GM12878 (cell line): ENCODE data around the gene RAB23. TPM values are rescaled to one million over a fixed set of nuclear protein-coding genes. Genes with fewer than 3 reads are reported as not detected.

Source experiments
- ATAC-seq: fragments of 200-7000 bp; cut with Tn5 transposase; 3 replicates; pipeline ENCODE4 v1.9.1; 2020; ENCODE audit warnings: mild to moderate bottlenecking, moderate library complexity
- BruUV-seq: library from RNA; stranded (reverse); fragments of 400-500 nt; replicated peaks from 2 replicates; lab custom pipeline; 2021; lab: Mats Ljungman, UMichigan
- CTCF ChIA-PET: fragments of 300-600 bp; sonication (Branson Sonifier 250); formaldehyde crosslinking; extraction: SDS; loops from one replicate; lab custom pipeline; 2021; ENCODE audit warnings: inconsistent platforms; lab: Yijun Ruan, JAX
- POLR2A ChIA-PET: fragments of 350-600 bp; formaldehyde crosslinking; extraction: SDS; loops from one replicate; lab custom pipeline; 2021; ENCODE audit warnings: inconsistent platforms; lab: Charles Lee
- RAD21 ChIA-PET: fragments of 300-600 bp; sonication (Branson Sonifier 250); formaldehyde crosslinking; loops from one replicate; lab custom pipeline; 2023; ENCODE audit warnings: antibody characterized with exemption; ENCODE audit not compliant: unreplicated experiment; lab: Charles Lee
- SMC1A ChIA-PET: fragments of 300-600 bp; sonication (Branson Sonifier 250); formaldehyde crosslinking; loops from one replicate; lab custom pipeline; 2023; ENCODE audit not compliant: unreplicated experiment, uncharacterized antibody; lab: Charles Lee
- DNase-seq: peaks from one replicate; pipeline ENCODE4 v3.0.0-alpha.2; 2011; ENCODE audit warnings: low read depth, low spot score
- FAIRE-seq: peaks from 3 replicates; lab custom pipeline; 2011; peaks lifted over from hg19 to GRCh38; lab: Jason Lieb, UNC
- H2AFZ ChIP-seq: 2 replicates; pipeline ENCODE4 v1.6.0; 2011; ENCODE audit warnings: low read depth, low read length, control low read depth; ENCODE audit not compliant: control insufficient read depth
- H3K27ac ChIP-seq: 2 replicates; pipeline ENCODE4 v1.5.1; 2011; ENCODE audit warnings: control low read depth; ENCODE audit not compliant: control insufficient read depth, insufficient read depth
- H3K27me3 ChIP-seq, 2 experiments: replicated peaks in 1 of 2; 2 replicates each; pipeline versions ENCODE4 v1.6.0 to v1.6.1; 2011; ENCODE audit warnings: low read length in 1 of 2; ENCODE audit not compliant: control insufficient read depth in 2 of 2, insufficient read depth in 2 of 2
- H3K36me3 ChIP-seq, 2 experiments: 2 replicates each; pipeline ENCODE4 v1.5.1; 2011; ENCODE audit warnings: low read length in 1 of 2; ENCODE audit not compliant: control insufficient read depth in 2 of 2, insufficient read depth in 2 of 2
- H3K4me1 ChIP-seq: 2 replicates; pipeline ENCODE4 v1.6.1; 2011; ENCODE audit warnings: mild to moderate bottlenecking, low read length, moderate library complexity, mixed read lengths; ENCODE audit not compliant: control insufficient read depth, insufficient read depth
- H3K4me2 ChIP-seq: 2 replicates; pipeline ENCODE4 v1.6.0; 2011; ENCODE audit warnings: control low read depth; ENCODE audit not compliant: control insufficient read depth, insufficient read depth
- H3K4me3 ChIP-seq: fragments of 200-600 bp; sonication (generic); 2 replicates; pipeline ENCODE4 v1.5.1; 2016
- H3K79me2 ChIP-seq: 2 replicates; pipeline ENCODE4 v1.6.0; 2011; ENCODE audit warnings: low read length; ENCODE audit not compliant: control insufficient read depth, insufficient read depth
- H3K9ac ChIP-seq: 2 replicates; pipeline ENCODE4 v1.8.0; 2011; ENCODE audit warnings: low read length, control low read depth, mixed read lengths; ENCODE audit not compliant: control insufficient read depth, insufficient read depth
- H3K9me3 ChIP-seq: replicated peaks from 3 replicates; pipeline ENCODE4 v1.5.1; 2011; ENCODE audit warnings: mild to moderate bottlenecking, low read length; ENCODE audit not compliant: control insufficient read depth, insufficient read depth
- H4K20me1 ChIP-seq: 2 replicates; pipeline ENCODE4 v1.6.0; 2011; ENCODE audit not compliant: control insufficient read depth, insufficient read depth
- E2F8 ChIP-seq: fragments of 450-650 bp; IDR thresholded peaks from 2 replicates; pipeline ENCODE4 v1.6.1; 2018; ENCODE audit warnings: mild to moderate bottlenecking, low read depth, moderate library complexity; ENCODE audit not compliant: partially characterized antibody
- EGR1 ChIP-seq, 2 experiments: IDR thresholded peaks; 1 replicate in 1 of 2; 2 replicates in 1 of 2; pipeline ENCODE4 v1.6.1; 2011 to 2012; ENCODE audit warnings: low read depth in 2 of 2, low read length in 2 of 2, borderline replicate concordance in 1 of 2, mild to moderate bottlenecking in 1 of 2, moderate library complexity in 1 of 2
- EZH2 ChIP-seq: IDR thresholded peaks from 2 replicates; pipeline ENCODE4 v1.6.1; 2012; ENCODE audit warnings: low read depth, mild to moderate bottlenecking, control low read depth, inconsistent platforms, low read length, borderline replicate concordance; ENCODE audit not compliant: control insufficient read depth
- GATAD2B ChIP-seq: fragments of 450-650 bp; conservative IDR thresholded peaks from 2 replicates; pipeline ENCODE4 v1.6.1; 2017; ENCODE audit warnings: low read depth, mild to moderate bottlenecking, moderate library complexity
- JUNB ChIP-seq: IDR thresholded peaks from 2 replicates; pipeline ENCODE4 v1.6.1; 2016; ENCODE audit warnings: antibody characterized with exemption, mild to moderate bottlenecking
- MTA3 ChIP-seq: IDR thresholded peaks from 2 replicates; pipeline ENCODE4 v1.6.1; 2012; ENCODE audit warnings: low read length, inconsistent platforms, borderline replicate concordance
- SIN3A ChIP-seq: IDR thresholded peaks from 2 replicates; pipeline ENCODE4 v1.6.1; 2012; ENCODE audit warnings: low read depth, low read length, improper control_type of control experiment
- SIX5 ChIP-seq: IDR thresholded peaks from 2 replicates; pipeline ENCODE4 v1.6.1; 2011; ENCODE audit warnings: mild to moderate bottlenecking, low read depth, low read length, moderate library complexity; ENCODE audit not compliant: severe bottlenecking
- SMARCA5 ChIP-seq: fragments of 450-650 bp; IDR thresholded peaks from 2 replicates; pipeline ENCODE4 v1.6.1; 2017; ENCODE audit warnings: mild to moderate bottlenecking
- SPI1 ChIP-seq: IDR thresholded peaks from 2 replicates; pipeline ENCODE4 v1.6.1; 2011; ENCODE audit warnings: low read depth, mild to moderate bottlenecking, low read length, moderate library complexity, borderline replicate concordance; ENCODE audit not compliant: insufficient read depth
- WRNIP1 ChIP-seq: IDR thresholded peaks from 2 replicates; pipeline ENCODE4 v1.6.1; 2011; ENCODE audit warnings: low read depth, low read length, improper control_type of control experiment, borderline replicate concordance
- YBX1 ChIP-seq: fragments of 450-650 bp; IDR thresholded peaks from 2 replicates; pipeline ENCODE4 v1.6.1; 2016; ENCODE audit warnings: antibody characterized with exemption
- ZNF24 ChIP-seq: fragments of 450-650 bp; IDR thresholded peaks from 2 replicates; pipeline ENCODE4 v1.6.1; 2017; ENCODE audit warnings: antibody characterized with exemption, mild to moderate bottlenecking
- WGBS: methylation state at CpG from one replicate; pipeline ENCODE4 v1.1.6; 2016; ENCODE audit warnings: low lambda C conversion rate; ENCODE audit not compliant: insufficient replicate concordance, insufficient coverage; ENCODE audit errors: missing lambda C conversion rate; 5-methylcytosine and 5-hydroxymethylcytosine counted together
- in situ Hi-C: fragments of 300-500 bp; cut with MboI; formaldehyde crosslinking; loops from 9 replicates; pipeline ENCODE4 v1.14.3; 2018; ENCODE audit warnings: mixed read lengths
- intact Hi-C: fragments of 100-400 bp; cut with micrococcal nuclease; formaldehyde crosslinking; loops from one replicate; pipeline ENCODE4 v1.14.2; 2022; ENCODE audit not compliant: unreplicated experiment
- polyA plus RNA-seq, 11 experiments: library from polyadenylated mRNA; depleted of rRNA in 4 of 11; unstranded in 6 of 11; stranded (reverse) in 5 of 11; fragments of >200 nt; fragmentation: Nextera tagmentation in 4 of 11; fragmentation: Illumina TruSeq in 1 of 11; extraction: Ambion mirVana in 4 of 11; extraction: Trizol in 1 of 11; gene quantifications; 1 replicate in 1 of 11; 2 replicates in 10 of 11; pipeline versions ENCODE4 v1.2.1 to v1.2.3, GENCODE V29; 2011 to 2016; ENCODE audit warnings: inconsistent platforms in 2 of 11, missing spikeins in 2 of 11, low read depth in 1 of 11
- total RNA-seq, 4 experiments: library from RNA; depleted of rRNA in 3 of 4; stranded (reverse); fragments of >200 nt in 3 of 4; fragmentation: Illumina TruSeq in 1 of 4; extraction: Trizol in 1 of 4; gene quantifications; 2 replicates each; pipeline versions ENCODE4 v1.2.1 to v1.2.3, GENCODE V29; 2013 to 2021
- TF ChIP-seq, protein P1 (sequence below): IDR thresholded peaks from 2 replicates; pipeline ENCODE4 v1.6.1; 2011; ENCODE audit warnings: mild to moderate bottlenecking, low read depth, low read length, moderate library complexity; ENCODE audit not compliant: insufficient replicate concordance
- TF ChIP-seq, protein P2 (sequence below): fragments of 450-650 bp; formaldehyde crosslinking; IDR thresholded peaks from 2 replicates; pipeline ENCODE4 v1.4.0; 2020; ENCODE audit warnings: mild to moderate bottlenecking, moderate library complexity

The RAB23 gene
- total and polyA plus RNA-seq, 10 of the 15 experiments (the other 5 are each of a cell fraction or from before 2014, with no cell fraction given), result 0.80 to 6.0 (median 3.1) TPM

- Histone ChIP-seq H3K9ac (no peak overlapping the region), H2AFZ (no peak overlapping the region), H3K4me2 (no peak overlapping the region), H3K4me3 (no peak overlapping the region), H3K4me1 (no peaks in the 10 kb centered on the region), H3K27ac (no peak overlapping the region), H3K27me3 (no peaks in the 10 kb centered on the region), H3K36me3 (peaks cover 2 to 7% of the 10 kb centered on the region in 2 experiments; a peak in 3 of 4 replicates), H3K79me2 (peaks cover 50% of the 10 kb centered on the region), H3K9me3 (no peaks in the 10 kb centered on the region), H4K20me1 (no peaks in the 10 kb centered on the region)
- ATAC-seq, result no peak
- RAD21 ChIA-PET, result no interaction called here
- no peak for FAIRE-seq
- 100% methylated on average over 3 of the region's 3 CpGs for WGBS
- POLR2A ChIA-PET, result no interaction called here
- SMC1A ChIA-PET, result no interaction called here
- intact Hi-C loops, result no loop called here
- in situ Hi-C loops, result no loop called here
- no peak for DNase-seq
- CTCF ChIA-PET, result no interaction called here
- BruUV-seq, result no TSS peak
- TF ChIP-seq SIN3A, result no peak
- no peak for TF ChIP-seq EZH2
- TF ChIP-seq SMARCA5, result no peak
- TF ChIP-seq ZNF24, result no peak
- no peak for TF ChIP-seq YBX1
- no peak for TF ChIP-seq E2F8
- TF ChIP-seq WRNIP1, result no peak
- TF ChIP-seq, protein P1, sequence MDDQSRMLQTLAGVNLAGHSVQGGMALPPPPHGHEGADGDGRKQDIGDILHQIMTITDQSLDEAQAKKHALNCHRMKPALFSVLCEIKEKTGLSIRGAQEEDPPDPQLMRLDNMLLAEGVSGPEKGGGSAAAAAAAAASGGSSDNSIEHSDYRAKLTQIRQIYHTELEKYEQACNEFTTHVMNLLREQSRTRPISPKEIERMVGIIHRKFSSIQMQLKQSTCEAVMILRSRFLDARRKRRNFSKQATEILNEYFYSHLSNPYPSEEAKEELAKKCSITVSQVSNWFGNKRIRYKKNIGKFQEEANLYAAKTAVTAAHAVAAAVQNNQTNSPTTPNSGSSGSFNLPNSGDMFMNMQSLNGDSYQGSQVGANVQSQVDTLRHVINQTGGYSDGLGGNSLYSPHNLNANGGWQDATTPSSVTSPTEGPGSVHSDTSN, result no peak
- TF ChIP-seq, protein P2, sequence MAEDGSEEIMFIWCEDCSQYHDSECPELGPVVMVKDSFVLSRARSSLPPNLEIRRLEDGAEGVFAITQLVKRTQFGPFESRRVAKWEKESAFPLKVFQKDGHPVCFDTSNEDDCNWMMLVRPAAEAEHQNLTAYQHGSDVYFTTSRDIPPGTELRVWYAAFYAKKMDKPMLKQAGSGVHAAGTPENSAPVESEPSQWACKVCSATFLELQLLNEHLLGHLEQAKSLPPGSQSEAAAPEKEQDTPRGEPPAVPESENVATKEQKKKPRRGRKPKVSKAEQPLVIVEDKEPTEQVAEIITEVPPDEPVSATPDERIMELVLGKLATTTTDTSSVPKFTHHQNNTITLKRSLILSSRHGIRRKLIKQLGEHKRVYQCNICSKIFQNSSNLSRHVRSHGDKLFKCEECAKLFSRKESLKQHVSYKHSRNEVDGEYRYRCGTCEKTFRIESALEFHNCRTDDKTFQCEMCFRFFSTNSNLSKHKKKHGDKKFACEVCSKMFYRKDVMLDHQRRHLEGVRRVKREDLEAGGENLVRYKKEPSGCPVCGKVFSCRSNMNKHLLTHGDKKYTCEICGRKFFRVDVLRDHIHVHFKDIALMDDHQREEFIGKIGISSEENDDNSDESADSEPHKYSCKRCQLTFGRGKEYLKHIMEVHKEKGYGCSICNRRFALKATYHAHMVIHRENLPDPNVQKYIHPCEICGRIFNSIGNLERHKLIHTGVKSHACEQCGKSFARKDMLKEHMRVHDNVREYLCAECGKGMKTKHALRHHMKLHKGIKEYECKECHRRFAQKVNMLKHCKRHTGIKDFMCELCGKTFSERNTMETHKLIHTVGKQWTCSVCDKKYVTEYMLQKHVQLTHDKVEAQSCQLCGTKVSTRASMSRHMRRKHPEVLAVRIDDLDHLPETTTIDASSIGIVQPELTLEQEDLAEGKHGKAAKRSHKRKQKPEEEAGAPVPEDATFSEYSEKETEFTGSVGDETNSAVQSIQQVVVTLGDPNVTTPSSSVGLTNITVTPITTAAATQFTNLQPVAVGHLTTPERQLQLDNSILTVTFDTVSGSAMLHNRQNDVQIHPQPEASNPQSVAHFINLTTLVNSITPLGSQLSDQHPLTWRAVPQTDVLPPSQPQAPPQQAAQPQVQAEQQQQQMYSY (CRISPR knock-in tag), result no peak
- TF ChIP-seq SIX5, result no peak
- TF ChIP-seq JUNB, result no peak
- TF ChIP-seq SPI1, result no peak
- TF ChIP-seq EGR1 (IDR thresholded peaks at IDR 0.05; ENCODE audit: borderline replicate concordance in 1 of 2, low read depth in 2 of 2, low read length in 2 of 2), result no peak
- TF ChIP-seq MTA3, result no peak
- no peak for TF ChIP-seq GATAD2B
Observed at GRCh38 chr6:57180596-57180995, 41.5 kb downstream of the RAB23 start.
